ENCODE results near the gene EPB41L3.

Gene EPB41L3

GRCh38 chr18:5447442-5447841, 96.4 kb downstream of the EPB41L3 start:
- DNase-seq, result no peak

DNA sequence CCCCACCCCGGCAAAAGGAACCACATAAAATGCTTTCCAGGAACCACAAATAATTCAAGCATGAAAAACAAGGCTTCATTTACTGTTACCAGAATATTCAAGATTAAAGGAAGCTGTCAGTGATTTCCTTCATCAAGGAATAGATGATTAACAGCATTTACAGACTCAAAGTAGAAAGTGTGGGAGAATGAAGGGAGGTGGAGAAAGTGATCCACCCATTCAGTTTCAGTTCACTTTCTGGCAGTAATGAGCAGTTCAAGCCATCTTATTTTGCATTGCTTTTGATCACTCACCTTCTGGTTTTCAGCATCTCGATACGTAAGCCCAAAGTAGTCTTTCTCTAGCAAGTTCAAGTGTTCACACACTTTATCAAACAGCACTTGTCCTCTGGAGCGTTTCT, 99.0 kb downstream of the EPB41L3 start:
- DNase-seq, result no peak

DNA sequence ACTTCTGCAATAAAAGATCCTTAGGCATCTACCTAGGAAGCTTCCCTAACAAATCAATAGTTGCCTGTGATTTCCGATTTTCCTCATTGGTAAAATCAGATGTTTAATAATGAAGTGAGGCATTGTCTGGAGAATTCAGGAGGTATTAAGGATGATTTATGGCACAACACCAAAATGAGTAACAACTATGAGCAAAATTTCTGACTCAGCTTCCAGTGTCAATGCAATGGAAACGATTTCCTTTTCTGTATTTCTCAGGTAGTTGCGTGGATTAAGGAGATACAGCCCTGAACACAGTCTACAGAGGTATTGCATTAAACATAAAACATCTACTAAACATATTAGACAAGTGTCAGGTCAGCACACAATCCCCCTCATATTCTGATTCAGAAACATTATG, 99.5 kb downstream of the EPB41L3 start:
- no peak for DNase-seq

- DNase-seq, result no peak
Measured at GRCh38 chr18:5439986-5440696, 103.7 kb downstream of the EPB41L3 start.

DNA sequence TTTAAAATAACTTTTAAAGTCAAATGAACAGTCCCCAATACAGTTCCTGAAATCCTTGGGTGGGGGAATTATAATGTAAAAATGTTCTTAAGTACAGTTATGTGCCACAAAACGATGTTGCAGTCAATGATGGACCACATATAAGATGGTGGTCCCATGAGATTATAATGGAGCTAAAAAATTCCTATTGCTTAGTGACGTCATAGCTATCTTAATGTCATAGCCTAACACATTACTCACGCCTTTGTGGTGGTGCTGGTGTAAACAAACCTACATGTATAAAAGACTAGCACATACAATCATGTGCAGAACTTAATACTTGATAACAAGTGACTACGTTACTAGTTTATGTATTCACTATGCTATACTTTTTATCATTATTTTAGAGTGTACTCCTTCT, 109.4 kb downstream of the EPB41L3 start:
- no peak for DNase-seq

DNA sequence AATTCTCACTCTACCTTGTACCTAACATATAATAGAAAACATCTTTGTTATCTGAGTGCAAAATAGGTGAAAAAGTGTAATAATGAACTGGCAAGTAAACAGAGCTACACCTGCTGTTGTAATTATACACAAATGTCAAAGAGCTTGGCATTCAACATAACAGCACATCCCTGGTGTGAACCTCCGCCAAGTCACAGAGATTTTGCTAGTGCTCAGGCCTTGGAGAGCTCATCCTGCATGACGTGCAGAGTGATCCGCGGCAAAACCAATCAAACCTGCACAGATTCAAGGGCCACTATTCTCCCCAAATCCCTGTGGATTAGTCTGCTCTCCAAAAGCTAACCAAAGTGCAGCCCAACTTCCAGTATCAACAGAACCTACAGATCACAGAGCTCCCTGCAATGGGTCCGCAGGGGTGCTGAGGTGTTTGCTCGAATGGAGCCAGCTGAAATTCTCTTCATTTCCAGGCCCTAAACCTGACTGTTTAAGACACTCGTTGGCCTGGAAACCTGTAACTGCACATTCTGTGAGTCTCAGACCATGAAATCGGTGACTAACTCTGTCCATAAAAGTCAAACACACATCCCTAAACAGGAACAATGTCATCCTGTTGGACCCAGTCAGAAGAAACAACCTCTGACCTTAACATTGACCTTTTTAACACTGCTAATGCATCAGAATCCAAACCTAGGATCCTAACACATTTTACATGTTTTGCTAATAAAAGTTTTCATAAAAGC, 111.8 kb downstream of the EPB41L3 start:
- no peak for DNase-seq

- no peak for DNase-seq
Measured at GRCh38 chr18:5430131-5430530, 113.7 kb downstream of the EPB41L3 start.

DNA sequence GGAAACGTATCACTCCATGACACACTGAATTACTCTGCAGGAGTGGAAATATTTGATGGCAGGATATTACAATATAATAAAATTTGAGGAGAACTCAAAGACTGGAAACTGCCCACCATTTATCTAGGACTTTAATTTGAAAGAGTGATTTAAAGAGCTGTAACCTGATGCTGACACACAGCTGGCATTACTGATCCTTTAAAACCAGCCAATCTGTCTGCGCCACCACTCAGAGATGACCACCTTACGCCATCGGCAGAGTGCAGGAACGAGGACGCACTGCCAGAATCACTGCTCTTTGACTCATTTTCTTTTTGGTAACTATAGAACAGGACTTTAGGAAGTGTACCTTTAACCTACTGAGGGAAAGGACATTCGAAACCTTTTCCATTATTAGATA, 114.1 kb downstream of the EPB41L3 start:
- DNase-seq, result no peak

- no peak for DNase-seq
Measured at GRCh38 chr18:5425721-5426120, 118.1 kb downstream of the EPB41L3 start.

DNA sequence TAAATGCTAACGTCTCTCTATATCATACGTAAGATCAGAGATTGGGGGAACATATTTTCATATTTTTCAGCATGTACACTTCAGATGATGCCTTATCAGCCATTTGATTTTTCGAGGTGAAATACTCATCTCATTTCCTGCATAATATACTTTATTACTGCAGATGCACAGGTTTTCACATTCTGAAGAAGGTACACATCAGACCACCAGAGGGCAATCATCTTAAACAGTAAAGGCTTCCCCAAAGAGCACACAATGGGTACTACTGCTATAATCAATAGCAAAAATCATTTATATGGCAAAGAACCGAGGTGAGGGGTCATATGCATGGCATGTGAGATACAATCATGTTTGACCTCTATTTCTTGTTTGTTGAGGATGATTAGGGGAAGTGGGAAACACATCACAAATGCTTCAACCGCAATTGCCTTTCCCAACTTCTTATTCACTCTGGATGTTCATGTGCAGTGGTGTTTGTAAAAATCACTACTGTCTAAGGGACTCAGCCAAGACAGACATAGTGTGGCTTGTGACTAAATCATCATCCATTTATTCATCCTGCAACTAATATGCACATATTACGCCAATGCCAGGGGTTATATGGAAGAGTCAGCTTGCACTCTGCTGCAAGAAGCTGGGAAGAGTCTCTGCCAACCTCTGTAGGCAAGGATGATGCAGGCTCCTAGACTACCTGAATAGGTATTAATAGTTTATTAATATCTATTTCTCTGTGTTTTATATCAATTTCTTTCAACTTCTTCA, 118.7 kb downstream of the EPB41L3 start:
- no peak for DNase-seq

DNA sequence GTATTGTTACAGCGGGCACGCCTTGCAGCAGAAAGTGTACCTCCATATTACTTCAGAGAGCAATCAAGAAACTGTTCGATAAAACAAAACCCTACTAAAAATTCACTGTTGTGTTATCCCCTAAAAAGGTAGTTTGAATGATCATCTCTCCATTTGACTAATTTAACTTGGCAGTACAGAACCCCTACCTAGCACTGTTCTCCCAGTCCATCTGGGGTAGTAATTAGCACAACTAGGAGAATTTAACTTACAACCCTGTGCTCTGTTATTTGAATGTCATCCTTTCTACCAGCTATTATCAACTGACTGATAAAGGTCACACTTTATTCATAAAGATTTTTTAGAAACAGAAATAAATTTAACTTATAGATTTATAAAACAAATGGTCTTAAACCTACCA, 121.2 kb downstream of the EPB41L3 start:
- no peak for DNase-seq

DNA sequence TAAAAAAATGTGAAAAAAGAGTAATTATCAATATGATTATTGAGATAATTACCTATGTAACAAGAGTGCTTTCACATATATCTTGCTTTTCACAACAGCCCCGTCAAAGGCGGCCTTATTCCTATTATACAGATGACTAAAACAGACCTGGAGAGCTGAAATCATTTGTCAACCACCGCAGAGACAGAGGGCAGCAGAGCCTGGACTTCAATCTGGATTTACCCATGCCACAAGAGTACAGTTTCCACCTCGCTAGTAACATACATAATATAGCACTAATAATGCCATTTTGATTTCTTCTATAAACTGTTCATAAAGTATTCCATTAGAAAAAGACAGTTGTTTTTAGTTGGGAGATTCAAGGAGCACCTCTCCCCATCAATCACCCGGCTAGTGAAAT, 121.8 kb downstream of the EPB41L3 start:
- no peak for DNase-seq

DNA sequence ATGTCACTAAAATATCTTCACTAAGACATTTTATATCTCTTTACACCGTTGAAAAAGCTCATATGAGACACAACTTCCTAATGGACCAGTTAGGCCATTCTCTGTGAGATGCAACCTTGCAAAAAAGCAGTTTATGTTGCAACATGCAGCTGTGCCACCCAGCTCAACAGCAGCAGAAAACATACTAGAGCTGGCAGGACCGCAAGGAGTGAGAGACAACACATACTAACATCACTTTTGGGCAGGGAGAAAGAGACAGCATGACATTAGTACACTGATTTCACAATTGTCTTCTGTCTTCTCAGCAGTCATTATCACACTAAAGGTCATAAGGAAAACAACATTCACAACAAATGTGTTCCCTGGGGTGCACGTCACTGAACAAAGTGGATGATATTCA, 122.9 kb downstream of the EPB41L3 start:
- no peak for DNase-seq

GRCh38 chr18:5419601-5420000, 124.2 kb downstream of the EPB41L3 start:
- DNase-seq, result no peak

DNA sequence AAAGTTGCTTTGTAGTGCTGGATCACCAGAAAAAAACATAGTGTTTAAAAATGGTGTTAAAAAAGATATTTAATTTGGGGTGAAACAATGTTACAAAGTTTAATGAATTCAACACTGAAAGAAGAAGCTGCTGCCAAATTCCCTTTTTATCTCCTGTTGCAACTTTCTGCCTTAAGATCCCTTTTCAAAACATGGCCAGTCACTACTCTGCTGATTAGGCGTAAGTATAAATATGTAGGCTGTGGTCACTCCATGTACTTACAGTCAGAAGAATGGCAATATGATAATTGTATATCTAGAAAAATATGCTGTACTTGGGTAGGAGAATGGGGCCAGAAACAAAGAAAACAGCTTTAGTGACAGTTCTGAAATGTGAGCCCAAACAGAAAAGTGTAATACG, 124.8 kb downstream of the EPB41L3 start:
- DNase-seq, result no peak

DNA sequence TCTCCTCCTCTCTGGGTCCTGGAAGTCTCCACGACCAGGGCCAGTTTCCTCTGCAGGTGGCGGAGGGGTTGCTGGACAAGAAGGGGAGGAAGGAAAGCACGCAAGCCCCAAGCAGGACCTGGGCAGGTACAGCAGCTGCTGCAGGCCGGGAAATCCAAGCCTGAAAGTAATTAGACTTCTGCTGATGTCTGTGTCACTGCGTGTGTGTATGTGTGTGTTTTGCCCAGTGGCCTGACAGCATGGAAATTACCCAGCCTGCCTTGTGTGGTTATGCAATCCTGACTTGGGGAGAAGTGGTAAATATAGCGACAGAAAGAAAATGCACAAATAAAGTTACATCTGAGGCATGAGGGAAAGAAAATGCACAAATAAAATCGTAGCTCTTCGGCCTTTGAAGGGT, 126.5 kb downstream of the EPB41L3 start:
- no peak for DNase-seq

GRCh38 chr18:5416112-5416511, 127.7 kb downstream of the EPB41L3 start:
- no peak for DNase-seq

DNA sequence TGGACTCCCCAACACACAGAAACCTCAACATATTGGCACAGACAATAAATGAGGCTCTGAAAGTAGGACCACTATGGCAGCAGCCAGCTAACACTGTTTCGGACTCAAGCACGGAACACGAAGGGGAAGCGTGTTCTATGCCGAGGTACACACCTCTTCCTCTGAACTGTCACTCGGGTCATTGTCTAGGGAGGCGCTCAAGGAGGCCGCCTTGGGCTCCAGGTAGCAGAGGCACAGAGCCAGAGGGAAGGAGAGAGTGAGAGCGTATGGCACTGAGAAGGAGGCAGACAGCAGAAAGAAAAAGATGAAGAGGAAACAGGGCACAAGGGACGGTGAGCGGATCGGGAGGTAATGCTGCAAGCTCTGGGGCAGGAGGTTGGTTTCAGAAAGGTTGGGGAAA, 128.1 kb downstream of the EPB41L3 start:
- DNase-seq, result no peak

DNA sequence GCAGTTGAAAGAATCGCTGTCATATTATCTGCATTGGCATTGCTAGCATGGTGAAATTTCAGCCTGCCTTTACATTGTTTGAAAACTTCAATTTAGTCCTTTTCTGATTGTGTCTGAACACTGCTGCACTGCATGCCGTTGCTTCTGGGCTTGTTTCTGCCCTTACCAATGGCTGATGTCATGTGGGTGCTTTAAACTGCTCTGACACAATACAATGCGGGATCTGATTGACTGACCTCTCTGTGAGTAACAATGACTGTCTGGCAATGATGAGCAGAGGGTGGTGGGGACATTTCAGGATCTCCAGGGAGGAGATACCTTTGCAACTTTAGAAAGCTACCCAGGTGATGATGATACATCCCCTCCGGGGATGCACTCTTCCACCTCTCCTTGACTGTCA, 128.8 kb downstream of the EPB41L3 start:
- no peak for DNase-seq

- no peak for DNase-seq
Measured at GRCh38 chr18:5414546-5414945, 129.3 kb downstream of the EPB41L3 start.

DNA sequence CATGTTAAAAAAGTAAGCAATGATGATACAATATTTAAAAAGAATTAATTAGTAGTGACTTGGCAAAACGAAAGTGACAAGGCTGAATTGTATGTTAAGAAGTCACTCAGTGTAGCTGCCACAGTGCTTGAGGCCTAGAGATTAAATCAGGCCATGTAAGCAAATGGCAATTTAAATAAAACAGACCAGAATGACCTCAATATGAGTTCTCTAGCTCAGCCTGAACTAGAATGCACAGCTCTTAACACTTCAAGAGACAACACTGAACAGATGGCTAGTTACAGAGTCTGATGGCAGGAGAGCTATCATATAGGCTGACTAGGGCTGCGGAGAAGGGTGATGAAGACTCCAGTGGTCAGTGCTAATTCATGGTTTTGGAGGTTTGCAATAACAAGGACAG, 130.3 kb downstream of the EPB41L3 start:
- DNase-seq, result no peak

- DNase-seq, result no peak
Measured at GRCh38 chr18:5410582-5410981, 133.2 kb downstream of the EPB41L3 start.

DNA sequence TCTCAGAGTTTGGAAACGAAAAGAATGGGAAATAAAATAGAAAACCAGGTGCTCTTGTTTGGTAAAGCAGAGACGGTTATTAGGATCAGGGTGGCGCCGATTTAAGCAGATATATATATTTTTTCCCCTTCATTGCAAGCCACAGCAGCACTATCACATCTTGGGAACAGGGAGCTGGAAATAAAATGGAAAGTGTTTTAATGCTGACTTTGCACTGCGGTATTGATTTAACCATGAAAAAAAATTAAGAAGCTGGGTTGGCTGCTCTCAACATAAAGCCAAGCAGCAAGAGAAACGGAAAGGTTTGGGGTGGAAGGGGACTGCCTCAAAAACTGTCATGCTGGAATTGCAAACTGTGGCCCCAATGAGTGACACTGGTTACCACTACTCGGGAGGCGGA, 145.5 kb downstream of the EPB41L3 start:
- no peak for DNase-seq

DNA sequence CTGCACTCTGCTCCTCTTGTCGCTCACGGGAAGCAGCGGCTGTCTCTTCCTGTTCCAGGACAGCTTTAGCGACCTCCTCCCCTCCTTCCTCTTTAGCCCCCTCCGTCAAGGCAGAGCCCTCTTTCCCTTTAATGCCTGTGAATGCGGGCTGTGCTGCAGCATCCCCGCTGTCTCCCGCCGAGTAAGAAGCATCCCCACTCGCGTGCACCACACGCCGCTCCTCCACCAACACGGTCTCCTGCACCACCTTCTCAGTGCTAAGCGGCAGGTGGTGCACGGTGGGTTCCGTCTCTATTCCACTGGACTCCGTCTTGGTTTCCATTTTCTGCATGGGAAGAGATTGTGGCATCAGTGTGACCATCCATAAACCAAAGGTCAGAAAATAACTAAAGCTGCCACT, 146.7 kb downstream of the EPB41L3 start:
- DNase-seq, result no peak
